PC-9 (cell line): ENCODE results near the gene RELB. TPM values are rescaled to one million over a fixed set of nuclear protein-coding genes. Genes with fewer than 3 reads are reported as not detected.

Experiments used
- BruUV-seq: library from RNA; stranded (reverse); fragments of 400-500 nt; replicated peaks from 2 replicates; lab custom pipeline; 2021; lab: Mats Ljungman, UMichigan
- CTCF ChIA-PET: fragments of 300-600 bp; sonication (Branson Sonifier 250); formaldehyde crosslinking; loops from one replicate; lab custom pipeline; 2022; ENCODE audit warnings: antibody characterized with exemption; lab: Charles Lee
- POLR2A ChIA-PET: fragments of 300-600 bp; sonication (Branson Sonifier 250); formaldehyde crosslinking; loops from one replicate; lab custom pipeline; 2022; ENCODE audit warnings: antibody characterized with exemption; ENCODE audit not compliant: unreplicated experiment; lab: Charles Lee
- DNase-seq, 2 experiments: peaks; one replicate each; pipeline versions ENCODE4 v3.0.0 to v3.0.0-alpha.2; 2015 to 2022; ENCODE audit warnings: mixed read lengths in 1 of 2
- H2AFZ ChIP-seq: fragments of 200-600 bp; sonication (generic); 2 replicates; pipeline ENCODE4 v1.8.1; 2017; ENCODE audit warnings: antibody characterized with exemption
- H3F3A ChIP-seq: fragments of 200-600 bp; sonication (generic); 2 replicates; pipeline ENCODE4 v1.8.1; 2017; ENCODE audit warnings: antibody characterized with exemption, mild to moderate bottlenecking, low read depth; ENCODE audit not compliant: insufficient read depth
- H3K27ac ChIP-seq: fragments of 200-600 bp; sonication (generic); 2 replicates; pipeline ENCODE4 v1.6.1; 2016; ENCODE audit warnings: mixed run types
- H3K27me3 ChIP-seq: fragments of 200-600 bp; sonication (generic); 2 replicates; pipeline ENCODE4 v1.6.1; 2016; ENCODE audit warnings: low read depth, mixed run types; ENCODE audit not compliant: insufficient read depth
- H3K36me3 ChIP-seq: fragments of 200-600 bp; sonication (generic); 2 replicates; pipeline ENCODE4 v1.6.1; 2016; ENCODE audit warnings: low read depth, mixed run types
- H3K4me1 ChIP-seq: fragments of 200-600 bp; sonication (generic); replicated peaks from 2 replicates; pipeline ENCODE4 v1.6.1; 2016; ENCODE audit warnings: mixed run types; ENCODE audit not compliant: insufficient read depth
- H3K4me2 ChIP-seq: fragments of 200-600 bp; sonication (generic); 2 replicates; pipeline ENCODE4 v1.6.1; 2017; ENCODE audit warnings: mixed run types
- H3K4me3 ChIP-seq: fragments of 200-600 bp; sonication (generic); 2 replicates; pipeline ENCODE4 v1.6.1; 2016; ENCODE audit warnings: mixed run types
- H3K79me2 ChIP-seq: fragments of 200-600 bp; sonication (generic); 2 replicates; pipeline ENCODE4 v1.6.1; 2017; ENCODE audit warnings: low read depth, mixed run types
- H3K9me2 ChIP-seq: fragments of 200-600 bp; sonication (generic); 2 replicates; pipeline ENCODE4 v1.8.1; 2017; ENCODE audit warnings: mild to moderate bottlenecking; ENCODE audit not compliant: insufficient read depth
- H3K9me3 ChIP-seq: fragments of 200-600 bp; sonication (generic); 2 replicates; pipeline ENCODE4 v1.8.1; 2016; ENCODE audit warnings: low read depth; ENCODE audit not compliant: insufficient read depth
- H4K20me1 ChIP-seq: fragments of 200-600 bp; sonication (generic); 2 replicates; pipeline ENCODE4 v1.8.1; 2017; ENCODE audit not compliant: insufficient read depth
- EZH2 ChIP-seq: fragments of 200-600 bp; sonication (generic); IDR thresholded peaks from 2 replicates; pipeline ENCODE4 v1.8.0; 2017; ENCODE audit warnings: antibody characterized with exemption, low read depth
- intact Hi-C: fragments of 100-400 bp; cut with micrococcal nuclease; formaldehyde crosslinking; loops from one replicate; pipeline ENCODE4 v1.10.0; 2022; ENCODE audit not compliant: unreplicated experiment
- total RNA-seq: library from RNA; stranded (reverse); gene quantifications from 2 replicates; pipeline ENCODE4 v1.2.3, GENCODE V29; 2021
- TF ChIP-seq, protein P1 (sequence below): fragments of 200-600 bp; sonication (generic); conservative IDR thresholded peaks from 2 replicates; pipeline ENCODE4 v1.6.1; 2017; ENCODE audit warnings: mixed run types, antibody characterized with exemption, mild to moderate bottlenecking, moderate library complexity

Gene RELB
- total RNA-seq, 1 experiment from 2014 or later, result 5.8 TPM

GRCh38 chr19:45019187-45019586 is 17.9 kb downstream of the RELB start:
- no peak overlapping the region for H3K27ac ChIP-seq
- H3K4me3 ChIP-seq, result no peak overlapping the region
- no TSS peak for BruUV-seq
- no peak overlapping the region for H2AFZ ChIP-seq
- H3K27me3 ChIP-seq, result no peaks in the 10 kb centered on the region
- H3K9me3 ChIP-seq, result no peaks in the 10 kb centered on the region
- H3K9me2 ChIP-seq, result no peaks in the 10 kb centered on the region
- ChIA-PET CTCF (no interaction called here), POLR2A (no interaction called here)
- intact Hi-C loops, result loop anchor here (5.0 kb wide), 1 partner anchor 168 kb away; no protein-coding TSS in a partner anchor
- H3K4me1 ChIP-seq, result no peaks in the 10 kb centered on the region
- no peaks in the 10 kb centered on the region for H3K79me2 ChIP-seq
- no peak overlapping the region for H3K4me2 ChIP-seq
- no peaks in the 10 kb centered on the region; the same call in 1 of the 2 replicates for H3F3A ChIP-seq
- no peak for DNase-seq
- TF ChIP-seq EZH2, result no peak
- TF ChIP-seq, protein P1, sequence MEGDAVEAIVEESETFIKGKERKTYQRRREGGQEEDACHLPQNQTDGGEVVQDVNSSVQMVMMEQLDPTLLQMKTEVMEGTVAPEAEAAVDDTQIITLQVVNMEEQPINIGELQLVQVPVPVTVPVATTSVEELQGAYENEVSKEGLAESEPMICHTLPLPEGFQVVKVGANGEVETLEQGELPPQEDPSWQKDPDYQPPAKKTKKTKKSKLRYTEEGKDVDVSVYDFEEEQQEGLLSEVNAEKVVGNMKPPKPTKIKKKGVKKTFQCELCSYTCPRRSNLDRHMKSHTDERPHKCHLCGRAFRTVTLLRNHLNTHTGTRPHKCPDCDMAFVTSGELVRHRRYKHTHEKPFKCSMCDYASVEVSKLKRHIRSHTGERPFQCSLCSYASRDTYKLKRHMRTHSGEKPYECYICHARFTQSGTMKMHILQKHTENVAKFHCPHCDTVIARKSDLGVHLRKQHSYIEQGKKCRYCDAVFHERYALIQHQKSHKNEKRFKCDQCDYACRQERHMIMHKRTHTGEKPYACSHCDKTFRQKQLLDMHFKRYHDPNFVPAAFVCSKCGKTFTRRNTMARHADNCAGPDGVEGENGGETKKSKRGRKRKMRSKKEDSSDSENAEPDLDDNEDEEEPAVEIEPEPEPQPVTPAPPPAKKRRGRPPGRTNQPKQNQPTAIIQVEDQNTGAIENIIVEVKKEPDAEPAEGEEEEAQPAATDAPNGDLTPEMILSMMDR, result no peak
- H3K36me3 ChIP-seq, result no peaks in the 10 kb centered on the region
- H4K20me1 ChIP-seq, result no peaks in the 10 kb centered on the region

- H3K79me2 ChIP-seq, result no peaks in the 10 kb centered on the region
- H4K20me1 ChIP-seq, result no peaks in the 10 kb centered on the region
- no TSS peak for BruUV-seq
- no peaks in the 10 kb centered on the region for H3K4me1 ChIP-seq
- H3K36me3 ChIP-seq, result no peaks in the 10 kb centered on the region
- CTCF ChIA-PET, result interaction anchor here (0.7 kb wide), 1 partner anchor 465 kb away, joined by 4 read pairs; no protein-coding TSS in a partner anchor
- no peaks in the 10 kb centered on the region; the same call in 1 of the 2 replicates for H3F3A ChIP-seq
- H3K9me2 ChIP-seq, result no peaks in the 10 kb centered on the region
- POLR2A ChIA-PET, result no interaction called here
- no peaks in the 10 kb centered on the region for H3K9me3 ChIP-seq
- no peaks in the 10 kb centered on the region for H3K27me3 ChIP-seq
- intact Hi-C loops, result no loop called here
- no peak for TF ChIP-seq EZH2
- TF ChIP-seq, protein P1, result no peak
- DNase-seq, result no peak
- H3K4me3 ChIP-seq, result no peak overlapping the region
- H2AFZ ChIP-seq, result no peak overlapping the region
- no peak overlapping the region for H3K4me2 ChIP-seq
- no peak overlapping the region for H3K27ac ChIP-seq
Observed at GRCh38 chr19:45020071-45020470, 18.8 kb downstream of the RELB start.

GRCh38 chr19:45021971-45022370 is 20.7 kb downstream of the RELB start:
- no peaks in the 10 kb centered on the region for H3K36me3 ChIP-seq
- ChIA-PET POLR2A (no interaction called here), CTCF (no interaction called here)
- H3K4me2 ChIP-seq, result no peak overlapping the region
- no peaks in the 10 kb centered on the region for H3K9me3 ChIP-seq
- no peaks in the 10 kb centered on the region for H3F3A ChIP-seq
- no peak for DNase-seq
- H3K27me3 ChIP-seq, result no peaks in the 10 kb centered on the region
- no peaks in the 10 kb centered on the region for H3K79me2 ChIP-seq
- no peaks in the 10 kb centered on the region for H3K4me1 ChIP-seq
- BruUV-seq, result no TSS peak
- no peaks in the 10 kb centered on the region for H3K9me2 ChIP-seq
- H3K4me3 ChIP-seq, result no peak overlapping the region
- H2AFZ ChIP-seq, result no peak overlapping the region
- no peaks in the 10 kb centered on the region for H4K20me1 ChIP-seq
- intact Hi-C loops, result no loop called here
- no peak overlapping the region for H3K27ac ChIP-seq
- TF ChIP-seq, protein P1, result no peak
- no peak for TF ChIP-seq EZH2
